ENCODE data around the gene MS4A10. TPM values are rescaled to one million over a fixed set of nuclear protein-coding genes. Genes with fewer than 3 reads are reported as not detected.

MS4A10 gene
- total and polyA plus RNA-seq, 5 donors from 2014 or later, result not detected

DNA sequence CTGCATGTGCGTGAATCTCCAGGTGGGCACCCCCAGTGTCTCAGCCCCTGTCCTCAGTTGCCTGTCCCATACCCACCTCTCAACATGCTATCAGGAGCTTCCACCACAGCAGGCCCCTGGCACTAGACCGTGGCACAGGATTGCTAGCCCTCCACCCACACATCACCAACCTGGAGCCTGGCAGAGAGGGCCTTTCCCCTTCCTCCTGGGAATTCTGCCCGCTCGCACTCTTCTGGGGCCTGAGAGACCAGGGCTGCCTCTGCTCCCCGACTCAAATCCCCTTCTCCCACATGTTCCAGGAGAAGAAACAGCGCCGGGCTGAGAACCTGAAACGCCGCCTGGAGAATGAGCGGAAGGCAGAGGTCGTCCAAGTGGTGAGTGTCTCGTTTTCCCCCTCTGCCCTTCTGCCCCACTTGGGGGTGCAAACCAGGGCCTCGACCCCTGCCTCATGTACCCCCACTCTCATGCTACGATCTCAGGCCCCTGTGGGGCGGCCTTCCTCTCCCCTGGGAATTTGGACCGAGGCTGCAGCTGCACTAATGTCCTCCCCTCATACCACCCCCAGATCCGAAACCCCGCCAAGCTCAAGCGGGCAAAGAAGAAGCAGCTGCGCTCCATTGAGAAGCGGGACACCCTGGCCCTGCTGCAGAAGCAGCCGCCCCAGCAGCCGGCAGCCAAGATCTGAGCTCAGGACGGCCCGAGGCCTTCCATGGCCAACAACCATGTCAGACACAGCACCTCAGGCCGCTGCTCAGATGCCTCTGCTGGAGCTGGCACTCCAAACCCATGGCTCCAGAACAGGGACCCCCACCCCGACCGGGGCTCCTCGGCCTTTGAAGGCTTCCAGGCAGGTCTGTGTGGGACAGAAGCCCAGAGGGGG, 64.7 kb downstream of the MS4A10 start:
- Mint-ChIP-seq H3K27ac (no peak overlapping the region), H3K4me3 (no peak overlapping the region), H3K9me3 (no peaks in the 10 kb centered on the region), H3K27me3 (no peaks in the 10 kb centered on the region), H3K4me1 (peaks cover 0 to 15% (median 7%) of the 10 kb centered on the region in 4 donors), H3K36me3 (peaks cover 21% of the 10 kb centered on the region)
- Histone ChIP-seq H3K4me3 (ENCODE audit: low read depth, low read length) (no peak overlapping the region), H3K9me3 (ENCODE audit: control insufficient read depth in 2 of 2, low read length in 2 of 2) (no peaks in the 10 kb centered on the region), H3K27ac (ENCODE audit: insufficient read depth, low read length, poor library complexity, severe bottlenecking) (no peak overlapping the region), H3K27me3 (ENCODE audit: control insufficient read depth, insufficient read depth, low read length) (no peaks in the 10 kb centered on the region), H3K36me3 (ENCODE audit: control insufficient read depth, insufficient read depth, low read length) (peaks cover 24% of the 10 kb centered on the region), H3K4me1 (ENCODE audit: control insufficient read depth, insufficient read depth, low read length, poor library complexity, severe bottlenecking) (peaks cover under 1% of the 10 kb centered on the region)
- DNase-seq (no peak), ATAC-seq (ENCODE audit: low read depth in 2 of 2) (no peak)

Other genes with a start within 250 kb of the MS4A10 start
- gene MS4A8, start 85.7 kb upstream of the MS4A10 start, total RNA-seq, result not detected
- not detected for gene MS4A8, start 85.7 kb upstream of the MS4A10 start, polyA plus RNA-seq
- not detected for gene MS4A18, start 60.6 kb upstream of the MS4A10 start, total RNA-seq
- gene MS4A18, start 60.6 kb upstream of the MS4A10 start, polyA plus RNA-seq, result not detected
- not detected for gene MS4A15, start 28.5 kb upstream of the MS4A10 start, total RNA-seq
- not detected for gene MS4A15, start 28.5 kb upstream of the MS4A10 start, polyA plus RNA-seq
- gene CCDC86, start 56.8 kb downstream of the MS4A10 start, total RNA-seq, result 12.2 TPM
- 10 to 100 TPM in 1 of 4 donors, 1 to 10 TPM in 3; 7.0 to 12.8 (median 8.4) TPM for gene CCDC86, start 56.8 kb downstream of the MS4A10 start, polyA plus RNA-seq
- gene PTGDR2, start 70.6 kb downstream of the MS4A10 start, total RNA-seq, result 2.3 TPM
- gene PTGDR2, start 70.6 kb downstream of the MS4A10 start, polyA plus RNA-seq, result 1 to 10 TPM in 3 of 4 donors, under 1 TPM in 1; 0.81 to 1.4 (median 1.1) TPM
- not detected for gene ZP1, start 82.2 kb downstream of the MS4A10 start, total RNA-seq
- gene ZP1, start 82.2 kb downstream of the MS4A10 start, polyA plus RNA-seq, result not detected
- gene PRPF19, start 121.3 kb downstream of the MS4A10 start, total RNA-seq, result 67.6 TPM
- 10 to 100 TPM; 13.6 to 17.4 (median 13.9) TPM for gene PRPF19, start 121.3 kb downstream of the MS4A10 start, polyA plus RNA-seq
- gene TMEM109, start 128.8 kb downstream of the MS4A10 start, total RNA-seq, result 49.9 TPM
- gene TMEM109, start 128.8 kb downstream of the MS4A10 start, polyA plus RNA-seq, result 100 to 1,000 TPM; 188 to 215 (median 198) TPM
- not detected for gene TMEM132A, start 139.1 kb downstream of the MS4A10 start, total RNA-seq
- not detected for gene TMEM132A, start 139.1 kb downstream of the MS4A10 start, polyA plus RNA-seq
- 1.0 TPM for gene SLC15A3, start 166.8 kb downstream of the MS4A10 start, total RNA-seq
- gene SLC15A3, start 166.8 kb downstream of the MS4A10 start, polyA plus RNA-seq, result under 1 TPM in 1 of 4 donors, not detected in 3; 0.43 TPM
- gene CD6, start 186.3 kb downstream of the MS4A10 start, total RNA-seq, result 398 TPM
- 100 to 1,000 TPM; 108 to 188 (median 130) TPM for gene CD6, start 186.3 kb downstream of the MS4A10 start, polyA plus RNA-seq